IMR-90 (cell line): Measurements from ENCODE around the gene HDAC9. TPM values are rescaled to one million over a fixed set of nuclear protein-coding genes. Genes with fewer than 3 reads are reported as not detected.
A peak's percentile ranks its signal among the peaks of the same experiment; 100 is the strongest.

Experiments
- ATAC-seq: fragments of 200-7000 bp; cut with Tn5 transposase; 2 replicates; pipeline ENCODE4 v1.9.1; 2020; ENCODE audit warnings: low read depth, mild to moderate bottlenecking, moderate library complexity
- BruUV-seq: library from RNA; stranded (reverse); fragments of 400-500 nt; replicated peaks from 2 replicates; lab custom pipeline; 2021; lab: Mats Ljungman, UMichigan
- CTCF ChIA-PET: fragments of 300-600 bp; formaldehyde crosslinking; extraction: SDS; loops from one replicate; lab custom pipeline; 2021; ENCODE audit warnings: antibody characterized with exemption; lab: Yijun Ruan, JAX
- POLR2A ChIA-PET: fragments of 300-600 bp; sonication (Branson Sonifier 250); formaldehyde crosslinking; loops from one replicate; lab custom pipeline; 2022; ENCODE audit warnings: antibody characterized with exemption; ENCODE audit not compliant: unreplicated experiment; lab: Charles Lee
- DNase-seq: peaks from one replicate; pipeline ENCODE4 v3.0.0; 2013
- H2AFZ ChIP-seq: replicated peaks from 2 replicates; pipeline ENCODE3; 2013; ENCODE audit warnings: low read length, mild to moderate bottlenecking; ENCODE audit not compliant: poor library complexity
- H2AK5ac ChIP-seq: 2 replicates; pipeline ENCODE4 v1.6.1; 2013; ENCODE audit warnings: low read depth, low read length, inconsistent platforms
- H2AK9ac ChIP-seq: replicated peaks from 2 replicates; pipeline ENCODE3; 2013; ENCODE audit warnings: mild to moderate bottlenecking, low read depth, low read length, moderate library complexity; ENCODE audit not compliant: poor library complexity
- H2BK120ac ChIP-seq: 2 replicates; pipeline ENCODE4 v1.6.1; 2013; ENCODE audit warnings: low read depth, low read length, inconsistent platforms
- H2BK15ac ChIP-seq: 3 replicates; pipeline ENCODE4 v1.6.1; 2013; ENCODE audit warnings: low read depth, low read length, inconsistent platforms
- H2BK20ac ChIP-seq: 2 replicates; pipeline ENCODE4 v1.6.1; 2013; ENCODE audit warnings: low read depth, mild to moderate bottlenecking, inconsistent platforms, low read length, moderate library complexity
- H2BK5ac ChIP-seq: 2 replicates; pipeline ENCODE4 v1.6.1; 2013; ENCODE audit warnings: mild to moderate bottlenecking, low read depth, low read length, inconsistent platforms; ENCODE audit not compliant: poor library complexity, severe bottlenecking
- H3K14ac ChIP-seq: replicated peaks from 2 replicates; pipeline ENCODE4 v1.6.1; 2013; ENCODE audit warnings: low read depth, low read length, inconsistent platforms
- H3K18ac ChIP-seq: 2 replicates; pipeline ENCODE4 v1.6.1; 2013; ENCODE audit warnings: low read depth, low read length, control low read depth
- H3K23ac ChIP-seq: 2 replicates; pipeline ENCODE4 v1.6.1; 2013; ENCODE audit warnings: low read depth, low read length, inconsistent platforms
- H3K27ac ChIP-seq: 2 replicates; pipeline ENCODE4 v1.5.1; 2013; ENCODE audit warnings: mild to moderate bottlenecking, control low read depth, low read length; ENCODE audit not compliant: insufficient read depth
- H3K27me3 ChIP-seq: 2 replicates; pipeline ENCODE4 v1.6.1; 2013; ENCODE audit warnings: low read length; ENCODE audit not compliant: control insufficient read depth, insufficient read depth
- H3K36me3 ChIP-seq: 2 replicates; pipeline ENCODE4 v1.6.1; 2013; ENCODE audit warnings: low read length, mixed read lengths; ENCODE audit not compliant: control insufficient read depth, insufficient read depth
- H3K4ac ChIP-seq: 2 replicates; pipeline ENCODE4 v1.6.1; 2013; ENCODE audit warnings: low read depth, low read length, inconsistent platforms
- H3K4me1 ChIP-seq: 2 replicates; pipeline ENCODE4 v1.6.1; 2013; ENCODE audit warnings: low read length, mixed read lengths; ENCODE audit not compliant: control insufficient read depth, insufficient read depth
- H3K4me2 ChIP-seq: 2 replicates; pipeline ENCODE4 v1.6.1; 2013; ENCODE audit warnings: low read depth, mild to moderate bottlenecking, control low read depth, low read length, moderate library complexity
- H3K4me3 ChIP-seq: 2 replicates; pipeline ENCODE4 v1.5.1; 2013; ENCODE audit warnings: low read depth, mild to moderate bottlenecking, control low read depth, low read length, moderate library complexity; ENCODE audit not compliant: insufficient read depth
- H3K56ac ChIP-seq: 2 replicates; pipeline ENCODE4 v1.6.1; 2013; ENCODE audit warnings: low read length, inconsistent platforms; ENCODE audit not compliant: insufficient read depth; ENCODE audit errors: extremely low read depth
- H3K79me1 ChIP-seq, 2 experiments: 2 replicates each; pipeline ENCODE4 v1.6.1; 2013; ENCODE audit warnings: low read length in 2 of 2, inconsistent platforms in 1 of 2, low read depth in 1 of 2
- H3K9ac ChIP-seq: 2 replicates; pipeline ENCODE4 v1.6.1; 2013; ENCODE audit warnings: low read depth, low read length, control low read depth
- H3K9me1 ChIP-seq: 2 replicates; pipeline ENCODE4 v1.6.1; 2013; ENCODE audit warnings: low read length, inconsistent platforms; ENCODE audit not compliant: insufficient read depth
- H3K9me3 ChIP-seq: 2 replicates; pipeline ENCODE4 v1.6.1; 2013; ENCODE audit warnings: low read length; ENCODE audit not compliant: control insufficient read depth, insufficient read depth
- H4K20me1 ChIP-seq: 2 replicates; pipeline ENCODE4 v1.6.1; 2013; ENCODE audit warnings: low read length, inconsistent platforms; ENCODE audit not compliant: insufficient read depth
- H4K5ac ChIP-seq: 2 replicates; pipeline ENCODE4 v1.6.1; 2013; ENCODE audit warnings: mild to moderate bottlenecking, low read depth, low read length, control low read depth
- H4K8ac ChIP-seq, 2 experiments: 2 replicates each; pipeline ENCODE4 v1.6.1; 2013; ENCODE audit warnings: low read depth in 2 of 2, low read length in 2 of 2, control low read depth in 1 of 2, inconsistent platforms in 1 of 2
- H4K91ac ChIP-seq: 2 replicates; pipeline ENCODE4 v1.6.1; 2013; ENCODE audit warnings: low read depth, low read length, inconsistent platforms; ENCODE audit not compliant: insufficient read depth
- CEBPB ChIP-seq: IDR thresholded peaks from 2 replicates; pipeline ENCODE4 v1.6.1; 2012; ENCODE audit warnings: low read depth, low read length, improper control_type of control experiment
- NFE2L2 ChIP-seq: fragments of 150-350 bp; IDR thresholded peaks from 2 replicates; pipeline ENCODE4 v1.6.1; 2016; ENCODE audit warnings: low read depth, mild to moderate bottlenecking, low read length
- dilution Hi-C: fragments of 300-500 bp; cut with HindIII; formaldehyde crosslinking; loops from one replicate; pipeline ENCODE4 v1.14.3; 2018; ENCODE audit warnings: low sequenced_read_pairs; ENCODE audit not compliant: unreplicated experiment
- in situ Hi-C: fragments of 300-500 bp; cut with MboI; formaldehyde crosslinking; loops from 3 replicates; pipeline ENCODE4 v1.14.3; 2019; ENCODE audit warnings: low sequenced_read_pairs, inconsistent platforms, mixed read lengths
- intact Hi-C: fragments of 100-400 bp; cut with micrococcal nuclease; formaldehyde crosslinking; loops from 2 replicates; pipeline ENCODE4 v1.10.0; 2022
- polyA plus RNA-seq, 3 experiments: library from polyadenylated mRNA; depleted of rRNA; stranded (reverse); fragments of >200 nt; gene quantifications; 2 replicates each; pipeline ENCODE4 v1.2.3, GENCODE V29; 2012; ENCODE audit warnings: low replicate concordance in 1 of 3
- total RNA-seq: library from RNA; depleted of rRNA; stranded (reverse); fragments of >200 nt; gene quantifications from 2 replicates; pipeline ENCODE4 v1.2.3, GENCODE V29; 2012

Gene HDAC9
- total and polyA plus RNA-seq, 2 of the 4 experiments (the other 2 are of a cell fraction), result 4.3 to 24.7 TPM

GRCh38 chr7:19009936-19010280, 514.4 kb downstream of the HDAC9 start:
- no peak overlapping the region for H2BK5ac ChIP-seq
- H2AFZ ChIP-seq, result no peak overlapping the region
- no peak overlapping the region for H4K5ac ChIP-seq
- H3K9me3 ChIP-seq, result no peaks in the 10 kb centered on the region
- no peaks in the 10 kb centered on the region for H3K27me3 ChIP-seq
- TF ChIP-seq NFE2L2 (no peak), CEBPB (peak; percentile 11; the same call in 1 of the 2 replicates)
- no peak overlapping the region for H2BK120ac ChIP-seq
- ATAC-seq, result peak; percentile 77
- H3K18ac ChIP-seq, result no peak overlapping the region
- H3K14ac ChIP-seq, result no peak overlapping the region
- no peak overlapping the region for H3K27ac ChIP-seq
- DNase-seq, result peak; percentile 58
- H2BK20ac ChIP-seq, result no peak overlapping the region
- H4K20me1 ChIP-seq, result no peaks in the 10 kb centered on the region
- H4K8ac ChIP-seq, result no peak overlapping the region
- no peak overlapping the region for H2AK9ac ChIP-seq
- no peaks in the 10 kb centered on the region; the same call in 1 of the 2 replicates for H3K9me1 ChIP-seq
- dilution Hi-C loops, result no loop called here
- H3K56ac ChIP-seq, result no peak overlapping the region
- no peaks in the 10 kb centered on the region for H3K79me1 ChIP-seq
- no peak overlapping the region for H4K91ac ChIP-seq
- H3K4ac ChIP-seq, result no peak overlapping the region
- H3K4me1 ChIP-seq, result no peaks in the 10 kb centered on the region; the same call in 1 of the 2 replicates
- BruUV-seq, result no TSS peak
- in situ Hi-C loops, result no loop called here
- H2AK5ac ChIP-seq, result no peak overlapping the region
- H3K9ac ChIP-seq, result no peak overlapping the region
- ChIA-PET CTCF (no interaction called here), POLR2A (no interaction called here)
- H2BK15ac ChIP-seq, result no peak overlapping the region
- H3K4me2 ChIP-seq, result peak overlapping the region; percentile 73; the same call in 1 of the 2 replicates
- H3K36me3 ChIP-seq, result no peaks in the 10 kb centered on the region
- no peak overlapping the region for H3K4me3 ChIP-seq
- intact Hi-C loops, result no loop called here
- H3K23ac ChIP-seq, result no peak overlapping the region
